Glutamatergic neuron (in vitro differentiated cells): ENCODE measurements around the gene CAMSAP3. TPM values are rescaled to one million over a fixed set of nuclear protein-coding genes. Genes with fewer than 3 reads are reported as not detected.

ENCODE experiments used
- DNase-seq: peaks from one replicate; pipeline ENCODE4 v3.0.0; 2022
- H3K27ac Mint-ChIP-seq: one replicate; pipeline ENCODE4 v1.8.0; 2020; ENCODE audit warnings: mild to moderate bottlenecking, mixed read lengths, inconsistent platforms; ENCODE audit not compliant: unreplicated experiment
- H3K27me3 Mint-ChIP-seq: one replicate; pipeline ENCODE4 v1.8.0; 2020; ENCODE audit warnings: mild to moderate bottlenecking, moderate library complexity, mixed read lengths, inconsistent platforms; ENCODE audit not compliant: unreplicated experiment
- H3K36me3 Mint-ChIP-seq: one replicate; pipeline ENCODE4 v1.8.0; 2020; ENCODE audit warnings: mild to moderate bottlenecking, mixed read lengths, inconsistent platforms; ENCODE audit not compliant: unreplicated experiment
- H3K4me1 Mint-ChIP-seq: one replicate; pipeline ENCODE4 v1.8.0; 2020; ENCODE audit warnings: mild to moderate bottlenecking, low read depth, mixed read lengths, inconsistent platforms; ENCODE audit not compliant: unreplicated experiment
- H3K4me3 Mint-ChIP-seq: one replicate; pipeline ENCODE4 v1.8.0; 2020; ENCODE audit warnings: mild to moderate bottlenecking, mixed read lengths, inconsistent platforms; ENCODE audit not compliant: unreplicated experiment
- H3K9me3 Mint-ChIP-seq: one replicate; pipeline ENCODE4 v1.8.0; 2020; ENCODE audit warnings: mild to moderate bottlenecking, moderate library complexity, mixed read lengths, inconsistent platforms; ENCODE audit not compliant: unreplicated experiment
- CTCF ChIP-seq: fragments of 200-600 bp; sonication (generic); IDR thresholded peaks from one replicate; pipeline ENCODE4 v1.5.0; 2021; ENCODE audit not compliant: partially characterized antibody, unreplicated experiment
- total RNA-seq: library from RNA; stranded (reverse); fragmentation: NEBNext Ultra II Directional; extraction: Animal tissue kit (Norgen Biotek cat#: 25700); gene quantifications from one replicate; pipeline ENCODE4 v1.2.1, GENCODE V29; 2021; ENCODE audit not compliant: unreplicated experiment

The CAMSAP3 gene
- total RNA-seq, 1 donor from 2014 or later: 47.6 TPM

GRCh38 chr19:7611541-7612279 lies 16.0 kb downstream of the CAMSAP3 start:
- H3K27me3 Mint-ChIP-seq: peaks cover 7% of the 10 kb centered on the region
- TF ChIP-seq CTCF: no peak
- H3K4me3 Mint-ChIP-seq: no peak overlapping the region
- no peaks in the 10 kb centered on the region for H3K9me3 Mint-ChIP-seq
- H3K4me1 Mint-ChIP-seq: no peaks in the 10 kb centered on the region
- DNase-seq: no peak
- no peak overlapping the region for H3K27ac Mint-ChIP-seq
- no peaks in the 10 kb centered on the region for H3K36me3 Mint-ChIP-seq

GRCh38 chr19:7612282-7613274 lies 16.9 kb downstream of the CAMSAP3 start:
- TF ChIP-seq CTCF: no peak
- Mint-ChIP-seq H3K36me3 (no peaks in the 10 kb centered on the region), H3K4me3 (no peak overlapping the region), H3K27me3 (peaks cover 7% of the 10 kb centered on the region), H3K9me3 (no peaks in the 10 kb centered on the region), H3K4me1 (no peaks in the 10 kb centered on the region), H3K27ac (no peak overlapping the region)
- no peak for DNase-seq

- Mint-ChIP-seq H3K27ac (no peak overlapping the region), H3K9me3 (peaks cover 2% of the 10 kb centered on the region), H3K4me3 (no peak overlapping the region), H3K4me1 (no peaks in the 10 kb centered on the region), H3K36me3 (no peaks in the 10 kb centered on the region), H3K27me3 (peaks cover 6% of the 10 kb centered on the region)
- no peak for DNase-seq
- TF ChIP-seq CTCF: no peak
Measured at GRCh38 chr19:7614859-7615741, 19.4 kb downstream of the CAMSAP3 start.

DNA sequence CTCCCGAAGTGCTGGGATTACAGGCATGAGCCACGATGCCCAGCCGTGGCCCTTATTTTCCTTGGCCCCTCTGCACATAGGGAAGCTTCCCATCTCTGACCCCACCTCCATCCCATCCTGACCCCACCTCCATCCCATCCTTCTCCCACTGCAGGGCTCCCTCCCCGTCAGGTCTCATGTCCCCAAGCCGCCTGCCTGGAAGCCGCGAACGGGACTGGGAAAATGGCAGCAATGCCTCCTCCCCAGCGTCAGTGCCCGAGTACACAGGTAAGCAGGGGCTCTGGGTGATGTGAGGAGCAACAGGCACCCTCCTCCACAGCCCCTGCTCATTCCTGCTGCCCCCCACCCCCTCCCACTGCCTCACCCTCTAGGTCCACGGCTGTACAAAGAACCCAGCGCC lies 21.5 kb downstream of the CAMSAP3 start:
- no peaks in the 10 kb centered on the region for H3K36me3 Mint-ChIP-seq
- TF ChIP-seq CTCF: no peak
- peaks cover 6% of the 10 kb centered on the region for H3K27me3 Mint-ChIP-seq
- H3K4me3 Mint-ChIP-seq: no peak overlapping the region
- no peak for DNase-seq
- peaks cover 7% of the 10 kb centered on the region for H3K9me3 Mint-ChIP-seq
- no peak overlapping the region for H3K27ac Mint-ChIP-seq
- no peaks in the 10 kb centered on the region for H3K4me1 Mint-ChIP-seq
